Ovary (tissue), 3 donors: ENCODE results near the gene ARHGEF25.

Experiments
- CTCF ChIP-seq, 3 donors: fragments of 450-650 bp in 2 of 3; fragments of 200-600 bp in 1 of 3; IDR thresholded peaks; one replicate each; pipeline versions ENCODE4 v1.5.1 to v1.8.0; 2016 to 2022; ENCODE audit warnings: antibody characterized with exemption in 3 of 3, mild to moderate bottlenecking in 1 of 3
- POLR2A ChIP-seq: fragments of 450-650 bp; IDR thresholded peaks from one replicate; pipeline ENCODE4 v1.6.1; 2017; ENCODE audit warnings: antibody characterized with exemption, mild to moderate bottlenecking, moderate library complexity
- donor health status: DM: no; HTN: no; CAD: no.

DNA sequence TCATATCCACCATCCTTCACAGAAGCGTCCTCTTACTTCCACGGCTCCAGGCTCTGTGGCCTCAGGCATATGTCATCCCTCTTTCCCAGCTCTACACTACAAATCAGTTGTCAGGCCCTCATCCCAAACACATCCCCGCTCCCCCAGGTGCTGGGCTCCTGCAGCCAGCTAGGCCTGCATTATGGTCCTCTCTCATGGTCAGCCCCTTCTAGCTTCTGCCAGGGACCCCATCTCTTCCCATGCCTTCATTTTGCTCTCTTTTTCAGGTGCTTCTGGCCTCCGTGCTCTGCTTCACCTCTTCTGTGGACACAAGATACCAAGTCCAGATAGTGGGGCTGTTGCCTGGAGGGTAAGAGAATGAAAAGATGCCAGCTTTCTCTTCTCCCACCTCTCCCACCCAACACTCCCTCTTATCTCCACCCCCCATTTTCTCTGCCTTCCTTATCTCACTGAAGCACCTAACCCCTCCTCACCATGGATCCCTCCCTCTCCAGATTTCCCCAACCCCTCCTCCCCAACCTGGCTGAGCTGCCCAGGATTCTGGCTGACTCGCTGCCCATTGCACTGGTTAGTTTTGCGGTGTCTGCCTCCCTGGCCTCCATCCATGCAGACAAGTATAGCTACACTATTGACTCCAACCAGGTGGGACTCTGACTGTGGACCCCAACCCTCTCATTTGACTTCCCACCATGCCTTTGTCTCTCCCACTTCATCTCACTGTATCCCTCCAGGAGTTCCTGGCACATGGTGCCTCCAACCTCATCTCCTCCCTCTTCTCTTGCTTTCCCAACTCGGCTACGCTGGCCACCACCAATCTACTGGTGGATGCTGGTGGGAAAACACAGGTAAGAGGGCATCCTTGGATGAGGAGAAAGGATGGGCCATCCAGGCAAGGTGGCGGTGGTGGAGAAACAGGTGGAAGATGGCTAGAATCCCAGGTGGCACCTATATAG lies 11.3 kb downstream of the ARHGEF25 start:
- TF ChIP-seq CTCF (IDR thresholded peaks at IDR 0.05) (no peak), POLR2A (no peak)
